HepG2 (cell line): ENCODE results near the gene AK3. TPM values are rescaled to one million over a fixed set of nuclear protein-coding genes. Genes with fewer than 3 reads are reported as not detected.
A peak's percentile ranks its signal among the peaks of the same experiment; 100 is the strongest.

Experiments used
- BRF2 ChIP-seq: sonication (generic); formaldehyde crosslinking; IDR thresholded peaks from 2 replicates; pipeline ENCODE4 v1.8.1; 2022; ENCODE audit warnings: mild to moderate bottlenecking, missing genetic modification reagents
- EED ChIP-seq: sonication (generic); formaldehyde crosslinking; IDR thresholded peaks from 2 replicates; pipeline ENCODE4 v1.5.0; 2020; ENCODE audit warnings: mild to moderate bottlenecking, missing genetic modification reagents
- ERF ChIP-seq: IDR thresholded peaks from 2 replicates; pipeline ENCODE4 v1.6.1; 2018; ENCODE audit warnings: missing biosample characterization, missing genetic modification reagents
- HDAC6 ChIP-seq: fragments of 200-600 bp; sonication (generic); IDR thresholded peaks from 2 replicates; pipeline ENCODE4 v1.7.0; 2017; ENCODE audit warnings: mild to moderate bottlenecking, antibody characterized with exemption, low read length, low read depth
- KDM1A ChIP-seq: IDR thresholded peaks from 2 replicates; pipeline ENCODE4 v1.6.1; 2016; ENCODE audit warnings: missing compliant biosample characterization
- MXD4 ChIP-seq: IDR thresholded peaks from 2 replicates; pipeline ENCODE4 v1.6.1; 2016; ENCODE audit warnings: mild to moderate bottlenecking, missing biosample characterization, missing genetic modification reagents
- NAIF1 ChIP-seq: sonication (generic); formaldehyde crosslinking; IDR thresholded peaks from 2 replicates; pipeline ENCODE4 v1.5.0; 2020; ENCODE audit warnings: mild to moderate bottlenecking, missing genetic modification reagents, borderline replicate concordance
- NFE2L2 ChIP-seq: fragments of 150-350 bp; IDR thresholded peaks from 2 replicates; pipeline ENCODE4 v1.6.1; 2014; ENCODE audit warnings: low read length
- NFYC ChIP-seq: IDR thresholded peaks from 2 replicates; pipeline ENCODE4 v1.6.1; 2016; ENCODE audit warnings: missing genetic modification reagents, missing compliant biosample characterization
- SATB2 ChIP-seq: sonication (generic); formaldehyde crosslinking; IDR thresholded peaks from 2 replicates; pipeline ENCODE4 v1.5.0; 2020; ENCODE audit warnings: missing genetic modification reagents
- SOX6 ChIP-seq, 2 experiments: fragments of 450-650 bp in 1 of 2; sonication (generic) in 1 of 2; formaldehyde crosslinking in 1 of 2; IDR thresholded peaks; 2 replicates each; pipeline versions ENCODE4 v1.4.0 to v1.6.1; 2017 to 2020; ENCODE audit warnings: antibody characterized with exemption in 1 of 2, mild to moderate bottlenecking in 1 of 2, missing genetic modification reagents in 1 of 2
- UBTF ChIP-seq: sonication (generic); formaldehyde crosslinking; IDR thresholded peaks from 2 replicates; pipeline ENCODE4 v1.4.0; 2020; ENCODE audit warnings: mild to moderate bottlenecking, missing genetic modification reagents
- ZBTB33 ChIP-seq: sonication (generic); formaldehyde crosslinking; IDR thresholded peaks from 2 replicates; pipeline ENCODE4 v1.4.0; 2020; ENCODE audit warnings: missing genetic modification reagents
- ZGPAT ChIP-seq: IDR thresholded peaks from 2 replicates; pipeline ENCODE4 v1.6.1; 2016; ENCODE audit warnings: mild to moderate bottlenecking
- ZNF124 ChIP-seq: sonication (generic); formaldehyde crosslinking; IDR thresholded peaks from 2 replicates; pipeline ENCODE4 v1.4.0; 2020; ENCODE audit warnings: missing genetic modification reagents
- ZNF44 ChIP-seq: sonication (generic); formaldehyde crosslinking; IDR thresholded peaks from 2 replicates; pipeline ENCODE4 v1.5.1; 2020; ENCODE audit warnings: mild to moderate bottlenecking, missing genetic modification reagents
- ZNF451 ChIP-seq: sonication (generic); formaldehyde crosslinking; IDR thresholded peaks from 2 replicates; pipeline ENCODE4 v1.5.0; 2020; ENCODE audit warnings: mild to moderate bottlenecking, missing genetic modification reagents
- ZNF501 ChIP-seq: sonication (generic); formaldehyde crosslinking; IDR thresholded peaks from 2 replicates; pipeline ENCODE4 v1.5.1; 2020; ENCODE audit warnings: mild to moderate bottlenecking, moderate library complexity, missing genetic modification reagents
- ZNF710 ChIP-seq: sonication (generic); formaldehyde crosslinking; IDR thresholded peaks from 2 replicates; pipeline ENCODE4 v1.5.0; 2020; ENCODE audit warnings: mild to moderate bottlenecking, missing genetic modification reagents, borderline replicate concordance
- ZNF780A ChIP-seq: sonication (generic); formaldehyde crosslinking; IDR thresholded peaks from 2 replicates; pipeline ENCODE4 v1.8.0; 2022; ENCODE audit warnings: mild to moderate bottlenecking, missing genetic modification reagents, moderate library complexity
- ZSCAN21 ChIP-seq: sonication (generic); formaldehyde crosslinking; IDR thresholded peaks from 2 replicates; pipeline ENCODE4 v1.8.0; 2022; ENCODE audit warnings: mild to moderate bottlenecking, missing genetic modification reagents, moderate library complexity, borderline replicate concordance
- polyA plus RNA-seq, 8 experiments: library from polyadenylated mRNA; depleted of rRNA in 3 of 8; stranded (reverse) in 7 of 8; unstranded in 1 of 8; fragments of >200 nt; fragmentation: Illumina TruSeq in 4 of 8; extraction: Trizol in 4 of 8; gene quantifications; 2 replicates each; pipeline versions ENCODE4 v1.2.1 to v1.2.3, GENCODE V29; 2011 to 2016; ENCODE audit warnings: low read depth in 4 of 8, missing spikeins in 1 of 8, mixed read lengths in 1 of 8; ENCODE audit not compliant: insufficient read depth in 1 of 8
- total RNA-seq, 5 experiments: library from RNA; depleted of rRNA; stranded (reverse); fragments of >200 nt; fragmentation: Illumina TruSeq; extraction: Trizol; gene quantifications; 2 replicates each; pipeline ENCODE4 v1.2.3, GENCODE V29; 2016; ENCODE audit warnings: low read depth in 1 of 5

The AK3 gene
- total and polyA plus RNA-seq, 2 of the 13 experiments (the other 11 are each of a cell fraction or from before 2014, with no cell fraction given): 76.8 to 109 TPM

- TF ChIP-seq ZBTB33 (no peak), SOX6 (IDR thresholded peaks at IDR 0.05) (no peak), SOX6 (CRISPR knock-in tag; IDR thresholded peaks at IDR 0.05) (peak; percentile 36; the same call in 1 of the 2 replicates), SATB2 (CRISPR knock-in tag) (0 out of 2 replicates have a peak, but pooled peaks have one; percentile 30), MXD4 (CRISPR knock-in tag) (peak; percentile 73), ERF (no peak; the same call in 1 of the 2 replicates), KDM1A (no peak), NFE2L2 (no peak), HDAC6 (no peak), ZNF44 (CRISPR knock-in tag) (peak; percentile 66; the same call in 1 of the 2 replicates), EED (no peak), ZGPAT (CRISPR knock-in tag) (peak; percentile 55; the same call in 1 of the 2 replicates), ZSCAN21 (peak; percentile 42; the same call in 1 of the 2 replicates), ZNF451 (CRISPR knock-in tag) (0 out of 2 replicates have a peak, but pooled peaks have one; percentile 49), ZNF710 (CRISPR knock-in tag) (peak; percentile 54; the same call in 1 of the 2 replicates), ZNF124 (CRISPR knock-in tag) (no peak), ZNF501 (CRISPR knock-in tag) (no peak), NAIF1 (CRISPR knock-in tag) (no peak), ZNF780A (no peak), UBTF (CRISPR knock-in tag) (peak; percentile 55), BRF2 (CRISPR knock-in tag) (no peak), NFYC (CRISPR knock-in tag) (no peak)
Measured at GRCh38 chr9:4666042-4666699, 74.8 kb downstream of the AK3 start, which contains the start of gene SPATA6L (continued).
